Astrocyte of the spinal cord (primary cell): Measurements from ENCODE around the gene TSR3.

Experiments
- DNase-seq: peaks from one replicate; pipeline ENCODE4 v3.0.0; 2011; ENCODE audit warnings: low read depth, low spot score
- H3K4me3 ChIP-seq: 2 replicates; pipeline ENCODE4 v1.5.1; 2011; ENCODE audit warnings: low read depth, mild to moderate bottlenecking, low read length, moderate library complexity
- CTCF ChIP-seq: IDR thresholded peaks from 2 replicates; pipeline ENCODE4 v1.5.1; 2012; ENCODE audit warnings: low read depth, mild to moderate bottlenecking, low read length, inconsistent platforms
- in situ Hi-C: cut with HindIII; loops from 2 replicates; pipeline ENCODE4 v1.10.0; 2017; ENCODE audit warnings: low sequenced_read_pairs

TSR3 gene

GRCh38 chr16:1317479-1318267, 34.0 kb downstream of the TSR3 start:
- no peak overlapping the region for H3K4me3 ChIP-seq
- no peak for TF ChIP-seq CTCF
- in situ Hi-C loops = no loop called here
- no peak for DNase-seq

- no peak for DNase-seq
- TF ChIP-seq CTCF = no peak
- no peak overlapping the region for H3K4me3 ChIP-seq
- in situ Hi-C loops = no loop called here
Observed at GRCh38 chr16:1316033-1316405, 35.7 kb downstream of the TSR3 start.

GRCh38 chr16:1315081-1316032, 36.3 kb downstream of the TSR3 start:
- DNase-seq = no peak
- TF ChIP-seq CTCF = no peak
- H3K4me3 ChIP-seq = no peak overlapping the region
- in situ Hi-C loops = no loop called here

- no peak overlapping the region for H3K4me3 ChIP-seq
- TF ChIP-seq CTCF = no peak
- DNase-seq = no peak
- in situ Hi-C loops = no loop called here
Observed at GRCh38 chr16:1314399-1315068, 37.1 kb downstream of the TSR3 start.

GRCh38 chr16:1313721-1314369, 37.8 kb downstream of the TSR3 start:
- TF ChIP-seq CTCF = no peak
- in situ Hi-C loops = no loop called here
- H3K4me3 ChIP-seq = no peak overlapping the region
- DNase-seq = no peak

GRCh38 chr16:1312903-1313302, 38.8 kb downstream of the TSR3 start:
- H3K4me3 ChIP-seq = no peak overlapping the region
- in situ Hi-C loops = no loop called here
- DNase-seq = no peak
- no peak for TF ChIP-seq CTCF
